Measurements from ENCODE around the gene EDA.
"Not testable (repeated sequence)": the region's sequence is repeated elsewhere in the genome, so short reads cannot be mapped to it uniquely, and the experiment has no call there.

The EDA gene

GRCh38 chrX:69987691-69988090 is 371.8 kb downstream of the EDA start:
- in situ Hi-C loops (cut with MboI; ENCODE audit: low sequenced_read_pairs, unreplicated experiment) = no loop called here
- TF ChIP-seq, protein P1, sequence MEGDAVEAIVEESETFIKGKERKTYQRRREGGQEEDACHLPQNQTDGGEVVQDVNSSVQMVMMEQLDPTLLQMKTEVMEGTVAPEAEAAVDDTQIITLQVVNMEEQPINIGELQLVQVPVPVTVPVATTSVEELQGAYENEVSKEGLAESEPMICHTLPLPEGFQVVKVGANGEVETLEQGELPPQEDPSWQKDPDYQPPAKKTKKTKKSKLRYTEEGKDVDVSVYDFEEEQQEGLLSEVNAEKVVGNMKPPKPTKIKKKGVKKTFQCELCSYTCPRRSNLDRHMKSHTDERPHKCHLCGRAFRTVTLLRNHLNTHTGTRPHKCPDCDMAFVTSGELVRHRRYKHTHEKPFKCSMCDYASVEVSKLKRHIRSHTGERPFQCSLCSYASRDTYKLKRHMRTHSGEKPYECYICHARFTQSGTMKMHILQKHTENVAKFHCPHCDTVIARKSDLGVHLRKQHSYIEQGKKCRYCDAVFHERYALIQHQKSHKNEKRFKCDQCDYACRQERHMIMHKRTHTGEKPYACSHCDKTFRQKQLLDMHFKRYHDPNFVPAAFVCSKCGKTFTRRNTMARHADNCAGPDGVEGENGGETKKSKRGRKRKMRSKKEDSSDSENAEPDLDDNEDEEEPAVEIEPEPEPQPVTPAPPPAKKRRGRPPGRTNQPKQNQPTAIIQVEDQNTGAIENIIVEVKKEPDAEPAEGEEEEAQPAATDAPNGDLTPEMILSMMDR (IDR thresholded peaks at IDR 0.05; ENCODE audit: borderline replicate concordance, control extremely low read depth, extremely low read depth, insufficient read depth, missing control alignments) = no peak
- DNase-seq (ENCODE audit: low spot score) = no peak

DNA sequence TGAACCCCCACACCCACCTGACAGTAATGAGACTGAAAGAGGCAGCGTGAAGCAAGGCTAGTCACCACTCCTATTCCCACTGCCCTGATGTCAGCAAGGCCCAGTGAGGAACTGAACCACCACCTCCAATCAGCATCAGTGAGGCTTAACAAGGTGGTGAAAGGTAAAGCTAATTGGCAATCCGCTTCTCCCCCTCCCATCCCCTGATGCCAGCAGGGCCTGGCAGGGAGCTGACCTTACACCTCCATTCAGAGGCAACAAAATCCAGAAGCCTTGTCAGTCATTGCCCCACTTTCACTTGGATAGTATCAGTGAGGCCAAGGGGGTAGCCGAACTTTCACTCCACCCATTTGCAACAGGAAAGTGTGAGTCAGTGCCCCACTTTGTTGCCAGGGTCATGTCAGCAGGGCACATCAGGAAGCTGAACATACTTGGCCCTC is 373.1 kb downstream of the EDA start:
- TF ChIP-seq, protein P1 (IDR thresholded peaks at IDR 0.05; ENCODE audit: borderline replicate concordance, control extremely low read depth, extremely low read depth, insufficient read depth, missing control alignments) = no peak
- DNase-seq (ENCODE audit: low spot score) = no peak
- in situ Hi-C loops (cut with MboI; ENCODE audit: low sequenced_read_pairs, unreplicated experiment) = no loop called here

DNA sequence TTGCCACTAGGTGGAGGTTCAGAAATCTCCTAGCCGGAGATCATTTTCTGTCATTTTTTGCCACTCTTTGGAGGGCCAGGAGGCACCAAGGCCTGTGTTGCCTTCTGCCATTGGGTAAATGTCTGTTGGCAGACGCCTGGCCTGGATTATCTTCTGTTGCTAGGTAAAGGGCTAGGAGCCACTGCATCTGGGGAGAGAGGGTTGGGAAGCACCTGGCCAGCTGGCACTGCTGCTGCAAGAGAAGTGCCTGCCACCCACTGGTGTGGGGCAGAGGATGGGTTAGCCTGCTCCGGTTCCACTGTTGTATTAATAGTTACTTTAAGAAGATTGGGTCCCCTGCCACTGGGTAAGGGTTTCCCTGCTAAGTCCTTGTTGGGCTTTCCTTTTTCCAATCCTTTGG is 375.8 kb downstream of the EDA start:
- no peak for DNase-seq (ENCODE audit: low spot score)
- TF ChIP-seq, protein P1 (IDR thresholded peaks at IDR 0.05; ENCODE audit: borderline replicate concordance, control extremely low read depth, extremely low read depth, insufficient read depth, missing control alignments) = no peak
- in situ Hi-C loops (cut with MboI; ENCODE audit: low sequenced_read_pairs, unreplicated experiment) = no loop called here

DNA sequence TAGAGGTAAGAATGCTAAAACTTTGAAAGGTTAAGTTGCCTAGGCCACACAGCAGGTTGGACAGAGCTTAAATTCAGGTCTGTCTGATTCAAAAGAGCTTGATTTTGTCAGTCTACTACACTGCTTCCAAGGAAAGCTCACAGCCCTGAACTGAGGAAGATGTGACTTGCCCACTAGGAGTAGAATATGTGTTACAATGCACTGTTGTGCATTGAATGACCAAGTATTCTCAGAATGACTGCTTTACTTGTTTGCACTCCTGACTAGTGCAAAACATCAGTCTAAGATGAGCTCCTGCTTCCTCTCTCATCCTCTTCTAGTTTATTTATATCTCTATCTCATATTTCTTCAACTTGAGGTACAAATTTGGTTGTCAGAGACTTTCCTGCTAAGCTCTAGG is 377.6 kb downstream of the EDA start:
- in situ Hi-C loops (cut with MboI; ENCODE audit: low sequenced_read_pairs, unreplicated experiment) = no loop called here
- TF ChIP-seq, protein P1 (IDR thresholded peaks at IDR 0.05; ENCODE audit: borderline replicate concordance, control extremely low read depth, extremely low read depth, insufficient read depth, missing control alignments) = no peak
- no peak for DNase-seq (ENCODE audit: low spot score)

GRCh38 chrX:69995362-69996112 is 379.6 kb downstream of the EDA start:
- in situ Hi-C loops (cut with MboI; ENCODE audit: low sequenced_read_pairs, unreplicated experiment) = no loop called here
- DNase-seq (ENCODE audit: low spot score) = no peak

DNA sequence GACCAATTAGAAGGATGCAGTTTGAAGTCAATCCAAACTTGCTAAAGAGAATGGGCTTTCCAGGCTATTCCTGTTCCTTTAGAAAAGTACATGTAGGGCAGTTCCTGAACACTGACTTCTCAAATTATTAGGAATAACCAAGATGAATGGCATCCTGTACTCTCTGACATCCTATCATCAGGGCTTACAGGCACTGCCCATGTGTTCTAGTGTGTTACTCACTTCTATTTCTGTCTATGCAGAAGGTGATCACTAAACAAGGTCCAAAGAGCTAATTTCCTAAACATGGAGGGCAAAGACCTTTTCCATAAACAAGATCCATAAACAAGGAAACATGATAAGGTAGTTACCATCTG is 380.2 kb downstream of the EDA start:
- no peak for DNase-seq (ENCODE audit: low spot score)
- in situ Hi-C loops (cut with MboI; ENCODE audit: low sequenced_read_pairs, unreplicated experiment) = no loop called here
- TF ChIP-seq, protein P1 (IDR thresholded peaks at IDR 0.05; ENCODE audit: borderline replicate concordance, control extremely low read depth, extremely low read depth, insufficient read depth, missing control alignments) = no peak

More at GRCh38 chrX:69995362-69996112, 379.6 kb downstream of the EDA start:
- TF ChIP-seq, protein P1 (IDR thresholded peaks at IDR 0.05; ENCODE audit: borderline replicate concordance, control extremely low read depth, extremely low read depth, insufficient read depth, missing control alignments) = no peak

DNA sequence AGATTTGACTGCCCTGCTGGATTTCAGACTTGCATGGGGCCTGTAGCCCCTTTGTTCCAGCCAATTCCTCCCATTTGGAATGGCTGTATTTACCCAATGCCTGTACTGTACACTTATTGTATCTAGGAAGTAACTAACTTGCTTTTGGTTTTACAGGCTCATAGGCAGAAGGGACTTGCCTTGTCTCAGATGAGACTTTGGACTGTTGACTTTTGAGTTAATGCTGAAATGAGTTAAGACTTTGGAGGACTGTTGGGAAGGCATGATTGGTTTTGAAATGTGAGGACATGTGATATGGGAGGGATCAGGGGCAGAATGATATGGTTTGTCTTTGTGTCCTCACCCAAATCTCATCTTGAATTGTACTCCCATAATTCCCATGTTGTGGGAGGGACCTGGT is 382.4 kb downstream of the EDA start:
- DNase-seq (ENCODE audit: low spot score); in situ Hi-C loops (cut with MboI; ENCODE audit: low sequenced_read_pairs, unreplicated experiment): not testable (repeated sequence)

Data from GM13976 (cell line).